GM18511 (cell line): ENCODE measurements around the gene CXCL11.
"Not testable (repeated sequence)": the region's sequence is repeated elsewhere in the genome, so short reads cannot be mapped to it uniquely, and the experiment has no call there.

Source experiments
- ATAC-seq: cut with Tn5 transposase; IDR thresholded peaks from one replicate; pipeline ENCODE4 v1.9.1; 2021; ENCODE audit warnings: mild to moderate bottlenecking, moderate library complexity; ENCODE audit not compliant: unreplicated experiment

The CXCL11 gene

DNA sequence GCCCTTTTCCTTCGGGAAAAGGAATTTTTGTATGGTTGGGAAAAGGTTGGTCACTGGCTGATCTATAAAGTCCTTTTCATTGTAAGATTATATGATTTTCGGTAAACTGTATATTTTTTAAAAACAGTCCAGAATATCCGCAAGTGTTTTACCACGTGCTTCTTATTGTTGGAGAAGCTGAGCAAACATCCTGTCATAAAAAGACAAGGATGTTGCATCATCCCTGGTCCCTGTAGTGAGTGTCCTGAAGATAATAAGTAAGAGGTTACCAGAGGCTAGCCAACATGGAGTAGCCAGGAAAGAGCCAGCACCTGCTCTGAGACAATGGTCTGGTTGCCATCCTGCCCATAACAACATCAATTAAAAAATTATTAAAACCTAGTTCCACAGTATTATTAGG, 33.7 kb downstream of the CXCL11 start:
- ATAC-seq = no peak

DNA sequence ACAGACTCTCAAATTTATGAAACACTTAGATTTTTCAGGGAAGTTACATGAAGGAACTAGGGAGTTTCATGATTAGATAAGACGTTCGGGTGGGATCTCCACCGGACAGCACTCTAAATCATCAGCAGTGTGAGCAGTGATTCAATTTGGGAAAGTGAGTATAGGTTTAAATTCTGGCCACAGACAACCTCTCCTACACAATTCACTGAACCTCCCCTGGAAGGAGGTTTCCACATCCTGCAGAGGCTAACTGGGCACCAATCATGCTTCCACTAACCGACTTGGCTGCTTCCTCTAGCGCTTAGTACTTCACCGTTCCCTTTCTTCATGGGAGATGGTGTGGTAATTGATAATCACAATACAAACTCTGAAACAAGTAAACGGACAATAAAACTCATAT, 34.2 kb downstream of the CXCL11 start:
- ATAC-seq = no peak

DNA sequence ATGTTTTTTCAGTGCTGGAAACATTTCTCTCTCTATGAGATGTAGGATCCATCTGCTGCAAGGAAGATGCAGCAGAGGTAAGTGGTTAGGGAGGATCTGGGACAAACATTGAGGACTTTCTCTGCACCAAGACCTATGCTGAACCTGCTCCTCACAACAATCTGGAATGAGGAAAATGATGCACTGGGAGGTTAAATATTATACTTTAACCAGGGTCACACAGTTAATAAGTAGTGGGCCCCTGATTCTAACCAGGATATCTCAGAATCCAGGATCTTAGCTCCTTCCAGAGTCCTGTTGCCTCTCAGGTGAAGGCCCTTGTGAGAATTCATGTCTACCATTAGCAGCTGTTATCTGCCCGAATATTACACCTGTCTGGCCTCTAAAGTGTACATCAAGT, 35.6 kb downstream of the CXCL11 start:
- ATAC-seq = no peak

DNA sequence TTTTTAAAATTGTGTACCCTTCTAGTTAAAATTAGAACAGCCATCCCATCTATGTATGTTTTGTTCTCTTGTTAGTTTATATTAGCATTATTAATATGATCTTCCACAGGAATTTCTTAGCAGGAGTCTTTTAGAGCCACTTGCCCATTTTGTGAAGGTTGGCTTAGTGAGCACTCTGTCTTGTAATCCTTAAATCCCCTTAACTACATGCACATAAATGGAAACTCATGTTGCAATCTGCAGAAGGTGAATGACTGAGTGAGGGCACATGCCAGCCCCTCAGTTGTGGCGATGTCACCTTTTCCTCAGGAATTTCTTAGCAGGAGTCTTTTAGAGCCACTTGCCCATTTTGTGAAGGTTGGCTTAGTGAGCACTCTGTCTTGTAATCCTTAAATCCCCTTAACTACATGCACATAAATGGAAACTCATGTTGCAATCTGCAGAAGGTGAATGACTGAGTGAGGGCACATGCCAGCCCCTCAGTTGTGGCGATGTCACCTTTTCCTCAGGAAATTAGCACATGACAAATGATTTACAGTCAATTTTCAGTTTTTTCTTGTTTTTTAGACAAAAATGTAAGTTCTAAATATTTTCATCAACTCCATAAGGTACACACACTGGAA, 37.2 kb downstream of the CXCL11 start:
- ATAC-seq = not testable (repeated sequence)

DNA sequence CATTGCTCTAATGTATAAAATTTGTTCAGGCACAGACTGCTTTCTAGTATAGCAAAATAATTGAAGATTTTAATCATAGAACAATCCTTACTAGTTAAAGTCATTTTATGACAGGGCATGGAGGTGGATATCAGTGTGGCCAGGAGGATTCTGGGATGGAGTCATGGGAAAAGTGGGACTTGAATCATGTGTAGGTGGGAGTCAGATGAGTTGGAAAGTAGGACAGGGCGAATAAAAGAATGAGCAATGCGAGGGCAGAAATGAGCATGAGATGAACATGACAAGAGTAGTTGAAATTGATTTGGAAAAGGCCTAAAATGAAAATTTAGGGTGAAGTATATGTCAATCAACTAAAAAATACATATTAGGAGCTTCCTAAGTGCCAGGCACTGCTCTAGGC, 37.9 kb downstream of the CXCL11 start:
- ATAC-seq = no peak

DNA sequence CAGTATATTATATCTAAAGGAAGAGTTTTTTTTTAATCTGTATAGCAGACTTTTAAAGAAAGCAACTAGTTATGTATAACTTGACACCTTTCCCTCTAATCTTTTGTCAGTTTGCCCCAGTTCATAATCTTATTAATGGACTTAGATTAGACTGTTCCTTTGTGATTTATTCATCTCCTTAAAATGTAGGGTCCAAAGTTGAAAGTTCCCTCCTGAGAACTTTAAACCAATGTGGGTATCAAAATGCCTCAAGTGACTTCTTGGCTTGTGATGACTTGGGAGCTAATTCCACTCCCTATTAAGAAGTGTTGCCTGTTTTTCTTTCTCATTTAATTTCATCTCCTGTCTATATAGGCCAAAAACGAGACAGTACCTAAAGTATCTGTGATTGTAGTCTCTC, 38.8 kb downstream of the CXCL11 start:
- ATAC-seq = no peak

DNA sequence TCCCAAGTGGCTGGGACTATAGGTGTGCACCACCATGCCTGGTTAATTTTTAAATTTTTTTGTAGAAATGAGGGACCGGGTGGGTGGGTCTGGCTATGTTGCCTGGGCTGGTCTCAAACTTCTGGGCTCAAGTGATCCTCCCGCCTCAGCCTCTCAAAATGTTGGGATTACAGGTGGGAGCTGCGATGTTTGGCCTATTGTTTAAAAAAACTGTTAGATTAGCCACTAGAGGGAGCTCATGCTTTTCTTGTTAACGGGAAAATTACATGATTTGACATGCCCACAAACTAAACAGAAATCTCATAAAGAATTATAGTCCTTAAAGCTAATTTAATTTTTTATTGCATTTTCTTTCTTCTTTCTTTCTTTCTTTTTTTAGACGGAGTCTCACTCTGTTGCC, 40.1 kb downstream of the CXCL11 start:
- ATAC-seq = no peak

DNA sequence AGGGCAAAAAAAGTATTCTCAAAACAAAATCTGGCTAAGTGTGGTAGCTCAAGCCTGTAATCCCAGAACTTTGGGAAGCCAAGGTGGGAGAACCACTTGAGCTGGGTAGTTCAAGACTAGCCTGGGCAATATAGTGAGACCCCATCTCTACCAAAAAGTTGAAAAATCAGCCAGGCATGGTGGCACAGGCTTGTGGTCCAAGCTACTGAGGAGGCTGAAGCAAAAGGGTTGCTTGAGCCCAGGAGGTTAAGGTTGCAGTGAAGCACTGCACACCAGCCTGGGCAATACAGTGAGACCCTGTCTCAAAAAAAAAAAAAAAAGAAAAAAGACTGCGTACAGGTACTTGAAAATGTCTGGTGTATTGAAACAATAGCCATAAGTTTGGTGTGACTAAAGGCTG, 43.4 kb downstream of the CXCL11 start:
- no peak for ATAC-seq

DNA sequence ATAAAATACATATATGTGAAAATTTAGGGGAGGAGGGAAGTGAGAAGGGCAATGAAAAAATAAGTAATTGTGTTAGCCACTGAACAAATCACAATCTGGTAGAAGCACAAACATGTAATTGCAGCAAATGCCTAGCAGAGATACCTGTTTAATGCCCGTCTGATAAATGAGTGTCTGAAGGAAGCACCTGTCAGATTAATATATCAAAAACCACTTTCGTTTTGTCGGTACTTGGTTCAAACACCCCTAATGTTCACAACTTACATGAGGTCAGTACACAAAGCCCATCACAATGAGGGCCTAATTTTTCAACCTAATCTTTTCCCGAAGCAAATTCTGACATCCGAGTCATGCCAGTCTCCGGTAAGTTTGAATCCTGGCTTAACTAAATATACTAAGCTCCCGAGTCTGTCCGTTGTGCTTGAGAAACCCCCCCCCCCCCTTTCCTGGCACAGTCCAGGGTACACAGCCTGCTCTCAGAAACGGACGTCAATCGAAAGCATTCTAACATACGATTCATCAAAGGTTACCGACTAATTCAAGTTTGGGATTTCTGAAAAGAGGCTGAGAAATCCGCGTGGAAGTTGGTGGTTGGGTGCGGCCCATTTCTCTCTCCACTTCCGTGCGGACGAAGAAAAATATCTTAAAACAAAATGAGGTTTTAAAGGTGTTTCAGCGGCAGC, 45.9 kb downstream of the CXCL11 start:
- ATAC-seq = peak; percentile 3

DNA sequence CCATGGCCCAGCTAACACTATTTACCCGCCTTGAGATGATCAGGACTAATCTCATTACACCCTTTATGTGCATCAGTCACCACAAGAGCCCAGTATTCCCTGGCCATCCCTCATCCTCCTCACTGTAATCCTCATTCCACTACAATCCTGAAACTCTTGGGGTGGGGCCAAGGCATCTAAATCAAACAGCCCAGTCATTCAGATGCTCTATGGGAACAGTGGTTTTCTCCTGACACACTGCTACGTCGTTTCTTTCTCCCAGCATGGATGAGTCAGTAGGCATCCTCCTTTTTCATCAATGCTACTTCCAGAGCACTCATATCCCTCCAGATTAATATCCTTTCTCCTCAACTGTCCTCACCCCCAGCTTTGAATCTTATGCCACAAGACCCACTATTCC, 50.8 kb downstream of the CXCL11 start:
- ATAC-seq = no peak
